Measurements from ENCODE around the gene STAT1. TPM values are rescaled to one million over a fixed set of nuclear protein-coding genes. Genes with fewer than 3 reads are reported as not detected.

The STAT1 gene
- polyA plus RNA-seq, 1 donor from 2014 or later: 4.9 TPM

DNA sequence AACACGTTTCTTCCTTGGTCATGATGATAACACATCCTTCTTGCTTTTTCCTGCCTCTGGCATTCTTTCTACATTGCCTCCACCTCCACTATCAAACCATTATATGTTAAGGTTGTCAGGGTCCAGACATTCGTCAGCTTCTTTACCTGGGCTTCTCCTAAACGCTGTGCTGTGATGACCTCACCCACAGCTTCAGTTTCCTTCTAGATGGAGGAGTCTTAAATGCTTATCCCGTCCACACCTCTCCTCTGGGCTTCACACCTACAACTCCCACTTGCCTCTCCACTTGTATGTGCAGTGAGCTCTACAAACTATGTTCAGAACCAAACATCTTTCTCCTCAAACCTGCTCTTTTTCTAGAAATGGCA lies 666 bp upstream of the STAT1 start:
- no peaks in the 10 kb centered on the region for H3K9me3 ChIP-seq (ENCODE audit: low read length)
- peak overlapping the region; percentile 65 for H3K9ac ChIP-seq (ENCODE audit: low read length)
- H2AFZ ChIP-seq (ENCODE audit: low read depth, low read length): peak overlapping the region; percentile 94
- H3K4me2 ChIP-seq (ENCODE audit: low read length): peak overlapping the region; percentile 87
- no peaks in the 10 kb centered on the region for H3K9me2 ChIP-seq (ENCODE audit: insufficient read depth, low read length)
- peaks cover 7% of the 10 kb centered on the region for H3K27me3 ChIP-seq (ENCODE audit: insufficient read depth, low read depth, low read length)
- H3K4me3 ChIP-seq (ENCODE audit: low read length): peak overlapping the region; percentile 96
- TF ChIP-seq CTCF (IDR thresholded peaks at IDR 0.05; ENCODE audit: poor library complexity, severe bottlenecking) (no peak), EZH2 (IDR thresholded peaks at IDR 0.05; ENCODE audit: borderline replicate concordance, insufficient read depth, low read length, poor library complexity, severe bottlenecking) (no peak), POLR2AphosphoS5 (IDR thresholded peaks at IDR 0.05) (no peak), SMC3 (conservative IDR thresholded peaks at IDR 0.05; ENCODE audit: poor library complexity) (no peak), EP300 (conservative IDR thresholded peaks at IDR 0.05; ENCODE audit: poor library complexity, severe bottlenecking) (no peak)
- no peaks in the 10 kb centered on the region for H4K20me1 ChIP-seq (ENCODE audit: insufficient read depth)
- no peaks in the 10 kb centered on the region for H3F3A ChIP-seq (ENCODE audit: insufficient read depth, low read length, poor library complexity, severe bottlenecking)
- no peaks in the 10 kb centered on the region for H3K79me2 ChIP-seq (replicated peaks; ENCODE audit: insufficient read depth, low read length)
- no peaks in the 10 kb centered on the region for H3K36me3 ChIP-seq (ENCODE audit: insufficient read depth, low read length)
- H3K27ac ChIP-seq (ENCODE audit: low read length): peak overlapping the region; percentile 45

GRCh38 chr2:191013682-191013931 lies 364 bp downstream of the STAT1 start:
- Histone ChIP-seq H3K79me2 (replicated peaks; ENCODE audit: insufficient read depth, low read length) (no peaks in the 10 kb centered on the region), H3K9ac (ENCODE audit: low read length) (peak overlapping the region; percentile 65), H3K9me2 (ENCODE audit: insufficient read depth, low read length) (no peaks in the 10 kb centered on the region), H3K27me3 (ENCODE audit: insufficient read depth, low read depth, low read length) (peaks cover 7% of the 10 kb centered on the region), H3K27ac (ENCODE audit: low read length) (no peak overlapping the region), H3K4me3 (ENCODE audit: low read length) (peak overlapping the region; percentile 96), H3K9me3 (ENCODE audit: low read length) (no peaks in the 10 kb centered on the region), H2AFZ (ENCODE audit: low read depth, low read length) (peak overlapping the region; percentile 97), H4K20me1 (ENCODE audit: insufficient read depth) (no peaks in the 10 kb centered on the region), H3K4me2 (ENCODE audit: low read length) (peak overlapping the region; percentile 74), H3K36me3 (ENCODE audit: insufficient read depth, low read length) (no peaks in the 10 kb centered on the region), H3F3A (ENCODE audit: insufficient read depth, low read length, poor library complexity, severe bottlenecking) (no peaks in the 10 kb centered on the region)
- TF ChIP-seq SMC3 (conservative IDR thresholded peaks at IDR 0.05; ENCODE audit: poor library complexity) (no peak), EZH2 (IDR thresholded peaks at IDR 0.05; ENCODE audit: borderline replicate concordance, insufficient read depth, low read length, poor library complexity, severe bottlenecking) (no peak), EP300 (conservative IDR thresholded peaks at IDR 0.05; ENCODE audit: poor library complexity, severe bottlenecking) (no peak), CTCF (IDR thresholded peaks at IDR 0.05; ENCODE audit: poor library complexity, severe bottlenecking) (peak; percentile 28)

DNA sequence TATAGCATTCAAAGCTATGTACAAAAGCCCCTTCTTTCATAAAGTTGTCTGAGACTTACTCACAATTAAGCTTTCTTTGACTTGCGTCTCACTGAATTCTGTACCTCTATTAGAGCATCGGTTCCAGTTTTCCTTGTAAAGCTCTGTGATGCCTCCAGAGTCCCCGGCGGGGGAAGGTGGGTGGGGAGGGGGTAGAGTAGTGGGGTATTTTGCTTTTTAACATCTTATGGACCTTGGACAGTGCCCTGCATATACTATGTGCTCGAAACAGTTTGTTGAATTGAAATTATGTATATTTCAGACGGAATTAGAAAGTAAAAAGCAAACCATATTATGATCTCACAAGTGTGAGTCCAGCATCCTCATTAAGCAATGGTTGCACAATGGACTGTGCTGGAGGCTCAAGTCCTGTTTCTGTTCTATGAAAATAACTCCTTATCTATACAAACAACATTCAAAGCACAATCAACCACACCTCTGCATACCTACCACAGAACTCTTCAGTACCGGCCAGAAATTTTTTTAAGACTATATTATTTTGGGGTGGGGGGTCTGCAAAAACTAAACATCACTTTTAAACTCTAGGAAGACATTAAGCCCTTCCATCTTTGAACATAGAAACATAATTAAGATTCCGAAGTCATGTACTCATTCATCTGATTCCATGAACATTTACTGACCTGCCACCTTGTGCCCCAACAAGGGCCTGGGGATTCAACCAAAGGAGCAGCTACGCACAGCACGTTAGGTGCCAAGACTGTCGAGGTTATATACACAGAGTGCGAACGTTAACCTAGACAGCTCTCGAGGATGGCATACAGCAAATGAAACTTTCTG lies 908 bp downstream of the STAT1 start:
- Histone ChIP-seq H3K79me2 (replicated peaks; ENCODE audit: insufficient read depth, low read length) (no peaks in the 10 kb centered on the region), H4K20me1 (ENCODE audit: insufficient read depth) (no peaks in the 10 kb centered on the region), H3K27ac (ENCODE audit: low read length) (no peak overlapping the region), H3F3A (ENCODE audit: insufficient read depth, low read length, poor library complexity, severe bottlenecking) (no peaks in the 10 kb centered on the region), H3K36me3 (ENCODE audit: insufficient read depth, low read length) (no peaks in the 10 kb centered on the region), H3K27me3 (ENCODE audit: insufficient read depth, low read depth, low read length) (peaks cover 7% of the 10 kb centered on the region), H3K4me2 (ENCODE audit: low read length) (peak overlapping the region; percentile 74), H3K9me3 (ENCODE audit: low read length) (no peaks in the 10 kb centered on the region), H3K4me3 (ENCODE audit: low read length) (peak overlapping the region; percentile 96), H3K9ac (ENCODE audit: low read length) (peak overlapping the region; percentile 65), H2AFZ (ENCODE audit: low read depth, low read length) (peak overlapping the region; percentile 97), H3K9me2 (ENCODE audit: insufficient read depth, low read length) (no peaks in the 10 kb centered on the region)
- TF ChIP-seq POLR2AphosphoS5 (IDR thresholded peaks at IDR 0.05) (no peak), CTCF (IDR thresholded peaks at IDR 0.05; ENCODE audit: poor library complexity, severe bottlenecking) (no peak), SMC3 (conservative IDR thresholded peaks at IDR 0.05; ENCODE audit: poor library complexity) (no peak), RAD21 (conservative IDR thresholded peaks at IDR 0.05) (no peak), EP300 (conservative IDR thresholded peaks at IDR 0.05; ENCODE audit: poor library complexity, severe bottlenecking) (no peak), TAF1 (IDR thresholded peaks at IDR 0.05; ENCODE audit: low read depth) (no peak), EZH2 (IDR thresholded peaks at IDR 0.05; ENCODE audit: borderline replicate concordance, insufficient read depth, low read length, poor library complexity, severe bottlenecking) (no peak), MXI1 (conservative IDR thresholded peaks at IDR 0.05; ENCODE audit: poor library complexity, severe bottlenecking) (no peak)
- TF ChIP-seq, protein P1, sequence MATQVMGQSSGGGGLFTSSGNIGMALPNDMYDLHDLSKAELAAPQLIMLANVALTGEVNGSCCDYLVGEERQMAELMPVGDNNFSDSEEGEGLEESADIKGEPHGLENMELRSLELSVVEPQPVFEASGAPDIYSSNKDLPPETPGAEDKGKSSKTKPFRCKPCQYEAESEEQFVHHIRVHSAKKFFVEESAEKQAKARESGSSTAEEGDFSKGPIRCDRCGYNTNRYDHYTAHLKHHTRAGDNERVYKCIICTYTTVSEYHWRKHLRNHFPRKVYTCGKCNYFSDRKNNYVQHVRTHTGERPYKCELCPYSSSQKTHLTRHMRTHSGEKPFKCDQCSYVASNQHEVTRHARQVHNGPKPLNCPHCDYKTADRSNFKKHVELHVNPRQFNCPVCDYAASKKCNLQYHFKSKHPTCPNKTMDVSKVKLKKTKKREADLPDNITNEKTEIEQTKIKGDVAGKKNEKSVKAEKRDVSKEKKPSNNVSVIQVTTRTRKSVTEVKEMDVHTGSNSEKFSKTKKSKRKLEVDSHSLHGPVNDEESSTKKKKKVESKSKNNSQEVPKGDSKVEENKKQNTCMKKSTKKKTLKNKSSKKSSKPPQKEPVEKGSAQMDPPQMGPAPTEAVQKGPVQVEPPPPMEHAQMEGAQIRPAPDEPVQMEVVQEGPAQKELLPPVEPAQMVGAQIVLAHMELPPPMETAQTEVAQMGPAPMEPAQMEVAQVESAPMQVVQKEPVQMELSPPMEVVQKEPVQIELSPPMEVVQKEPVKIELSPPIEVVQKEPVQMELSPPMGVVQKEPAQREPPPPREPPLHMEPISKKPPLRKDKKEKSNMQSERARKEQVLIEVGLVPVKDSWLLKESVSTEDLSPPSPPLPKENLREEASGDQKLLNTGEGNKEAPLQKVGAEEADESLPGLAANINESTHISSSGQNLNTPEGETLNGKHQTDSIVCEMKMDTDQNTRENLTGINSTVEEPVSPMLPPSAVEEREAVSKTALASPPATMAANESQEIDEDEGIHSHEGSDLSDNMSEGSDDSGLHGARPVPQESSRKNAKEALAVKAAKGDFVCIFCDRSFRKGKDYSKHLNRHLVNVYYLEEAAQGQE (IDR thresholded peaks at IDR 0.05; ENCODE audit: borderline replicate concordance): no peak

Measured in neural cell (in vitro differentiated cells).